ENCODE data around the gene FNBP1L. TPM values are rescaled to one million over a fixed set of nuclear protein-coding genes. Genes with fewer than 3 reads are reported as not detected.
"Not testable (repeated sequence)": the region's sequence is repeated elsewhere in the genome, so short reads cannot be mapped to it uniquely, and the experiment has no call there.

The FNBP1L gene
- polyA plus RNA-seq, 1 experiment: 5.5 TPM

DNA sequence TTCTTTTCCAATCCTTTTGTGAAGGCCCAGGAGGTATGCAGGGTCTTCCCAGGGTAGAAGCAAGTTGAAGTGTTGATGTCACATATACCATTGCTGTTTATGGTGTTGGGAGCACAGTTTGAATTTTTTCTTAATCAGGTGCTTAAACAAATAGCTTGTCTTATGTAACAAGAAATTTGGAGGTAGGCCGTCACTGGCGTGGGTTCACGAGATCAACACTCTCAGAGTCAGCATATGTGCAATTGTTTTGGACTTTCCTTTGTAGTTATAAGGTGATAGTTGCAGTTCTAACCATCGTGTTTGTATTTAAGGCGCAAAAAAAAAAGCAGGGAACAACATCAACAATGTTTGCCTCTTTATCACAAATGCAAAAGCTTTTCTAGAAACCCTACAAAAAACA is 13.3 kb downstream of the FNBP1L start:
- POLR2A ChIA-PET: no interaction called here
- TF ChIP-seq, protein P1, sequence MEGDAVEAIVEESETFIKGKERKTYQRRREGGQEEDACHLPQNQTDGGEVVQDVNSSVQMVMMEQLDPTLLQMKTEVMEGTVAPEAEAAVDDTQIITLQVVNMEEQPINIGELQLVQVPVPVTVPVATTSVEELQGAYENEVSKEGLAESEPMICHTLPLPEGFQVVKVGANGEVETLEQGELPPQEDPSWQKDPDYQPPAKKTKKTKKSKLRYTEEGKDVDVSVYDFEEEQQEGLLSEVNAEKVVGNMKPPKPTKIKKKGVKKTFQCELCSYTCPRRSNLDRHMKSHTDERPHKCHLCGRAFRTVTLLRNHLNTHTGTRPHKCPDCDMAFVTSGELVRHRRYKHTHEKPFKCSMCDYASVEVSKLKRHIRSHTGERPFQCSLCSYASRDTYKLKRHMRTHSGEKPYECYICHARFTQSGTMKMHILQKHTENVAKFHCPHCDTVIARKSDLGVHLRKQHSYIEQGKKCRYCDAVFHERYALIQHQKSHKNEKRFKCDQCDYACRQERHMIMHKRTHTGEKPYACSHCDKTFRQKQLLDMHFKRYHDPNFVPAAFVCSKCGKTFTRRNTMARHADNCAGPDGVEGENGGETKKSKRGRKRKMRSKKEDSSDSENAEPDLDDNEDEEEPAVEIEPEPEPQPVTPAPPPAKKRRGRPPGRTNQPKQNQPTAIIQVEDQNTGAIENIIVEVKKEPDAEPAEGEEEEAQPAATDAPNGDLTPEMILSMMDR (IDR thresholded peaks at IDR 0.05; ENCODE audit: insufficient read depth, low read depth, low read length): no peak
- H3K4me3 ChIP-seq (ENCODE audit: low read depth, low read length): no peak overlapping the region
- CTCF ChIA-PET: interaction anchor here (0.7 kb wide), 1 partner anchor 107 kb away, joined by 3 read pairs; no protein-coding TSS in a partner anchor
- no peaks in the 10 kb centered on the region for H3K27me3 ChIP-seq (ENCODE audit: control insufficient read depth, insufficient read depth, low read length)
- H3K36me3 ChIP-seq (ENCODE audit: control insufficient read depth, insufficient read depth, low read length): no peaks in the 10 kb centered on the region
- DNase-seq (ENCODE audit: low read depth): no peak

DNA sequence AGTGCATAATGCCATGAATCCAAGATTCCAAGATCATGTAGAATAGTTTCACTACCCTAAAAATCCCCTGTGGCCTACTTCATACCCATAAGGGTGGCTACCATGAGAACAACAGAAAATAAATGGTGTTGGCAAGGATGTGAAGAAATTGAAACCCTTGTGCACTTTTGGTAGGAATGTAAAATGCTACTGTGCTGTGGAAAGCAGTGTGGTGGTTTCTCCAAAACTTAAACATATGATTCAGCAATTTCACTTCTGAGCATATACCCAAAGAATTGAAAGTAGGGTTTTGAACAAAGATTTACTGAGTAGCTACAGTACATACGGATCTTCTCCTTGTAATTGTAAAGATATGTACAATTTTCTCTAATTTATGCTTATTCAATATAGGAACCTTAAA is 16.0 kb downstream of the FNBP1L start:
- POLR2A ChIA-PET: no interaction called here
- Histone ChIP-seq H3K4me3 (ENCODE audit: low read depth, low read length) (no peak overlapping the region), H3K27me3 (ENCODE audit: control insufficient read depth, insufficient read depth, low read length) (no peaks in the 10 kb centered on the region), H3K36me3 (ENCODE audit: control insufficient read depth, insufficient read depth, low read length) (no peaks in the 10 kb centered on the region)
- TF ChIP-seq, protein P1 (IDR thresholded peaks at IDR 0.05; ENCODE audit: insufficient read depth, low read depth, low read length): no peak
- CTCF ChIA-PET: interaction anchor here (0.8 kb wide), 1 partner anchor 18 kb away, joined by 3 read pairs; no protein-coding TSS in a partner anchor
- DNase-seq (ENCODE audit: low read depth): no peak

DNA sequence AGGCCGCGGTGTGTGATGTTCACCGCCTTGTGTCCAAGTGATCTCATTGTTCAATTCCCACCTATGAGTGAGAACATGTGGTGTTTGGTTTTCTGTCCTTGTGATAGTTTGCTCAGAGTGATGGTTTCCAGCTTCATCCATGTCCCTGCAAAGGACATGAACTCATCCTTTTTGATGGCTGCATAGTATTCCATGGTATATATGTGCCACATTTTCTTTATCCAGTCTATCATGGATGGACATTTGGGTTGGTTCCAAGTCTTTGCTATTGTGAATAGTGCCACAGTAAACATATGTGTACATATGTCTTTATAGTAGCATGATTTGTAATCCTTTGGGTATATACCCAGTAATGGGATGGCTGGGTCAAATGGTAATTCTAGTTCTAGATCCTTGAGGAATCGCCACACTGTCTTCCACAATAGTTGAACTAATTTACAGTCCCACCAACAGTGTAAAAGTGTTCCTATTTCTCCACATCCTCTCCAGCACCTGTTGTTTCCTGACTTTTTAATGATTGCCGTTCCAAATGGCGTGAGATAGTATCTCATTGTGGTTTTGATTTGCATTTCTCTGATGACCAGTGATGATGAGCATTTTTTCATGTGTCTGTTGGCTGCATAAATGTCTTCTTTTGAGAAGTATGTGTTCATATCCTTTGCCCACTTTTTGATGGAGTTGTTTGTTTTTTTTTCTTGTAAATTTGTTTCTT is 17.6 kb downstream of the FNBP1L start:
- CTCF ChIA-PET; H3K36me3 ChIP-seq (ENCODE audit: control insufficient read depth, insufficient read depth, low read length); H3K27me3 ChIP-seq (ENCODE audit: control insufficient read depth, insufficient read depth, low read length); POLR2A ChIA-PET; H3K4me3 ChIP-seq (ENCODE audit: low read depth, low read length); DNase-seq (ENCODE audit: low read depth): not testable (repeated sequence)

DNA sequence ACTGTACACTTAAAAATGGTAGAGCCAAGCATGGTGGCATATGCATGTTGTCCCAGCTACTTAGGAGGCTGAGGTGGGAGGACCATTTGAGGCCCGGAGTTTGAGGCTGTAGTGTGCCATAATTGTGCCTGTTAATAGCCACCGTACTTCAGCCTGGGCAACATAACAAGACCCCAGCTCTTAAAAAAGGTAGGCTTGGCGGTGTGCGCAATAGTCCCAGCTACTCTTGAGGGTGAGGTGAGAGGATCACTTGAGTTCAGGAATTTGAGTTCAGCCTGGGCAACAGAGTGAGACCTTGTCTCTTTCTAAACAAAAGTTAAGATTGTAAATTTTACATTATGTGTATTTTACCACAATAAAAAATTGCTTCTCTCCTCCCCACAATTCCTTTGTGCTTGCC is 19.7 kb downstream of the FNBP1L start:
- H3K4me3 ChIP-seq (ENCODE audit: low read depth, low read length): no peak overlapping the region
- POLR2A ChIA-PET: no interaction called here
- TF ChIP-seq, protein P1 (IDR thresholded peaks at IDR 0.05; ENCODE audit: insufficient read depth, low read depth, low read length): no peak

DNA sequence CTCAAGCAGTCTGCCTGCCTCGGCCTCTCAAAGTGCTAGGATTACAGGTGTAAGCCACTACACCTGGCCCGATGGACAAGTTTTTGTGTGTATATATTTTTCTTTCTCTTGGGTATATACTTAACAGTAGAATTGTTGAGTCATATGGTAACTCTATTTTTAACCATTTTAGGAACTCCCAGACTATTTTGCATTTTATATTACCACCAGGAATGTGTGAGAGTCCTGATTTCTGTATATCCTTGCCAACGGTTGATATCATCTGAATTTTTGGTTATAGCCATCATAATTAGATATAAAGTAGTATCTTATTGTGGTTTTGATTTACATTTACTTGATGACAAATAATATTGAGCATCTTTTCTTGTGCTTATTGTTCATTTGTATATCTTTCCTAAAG is 20.7 kb downstream of the FNBP1L start:
- Histone ChIP-seq H3K4me3 (ENCODE audit: low read depth, low read length) (no peak overlapping the region), H3K27me3 (ENCODE audit: control insufficient read depth, insufficient read depth, low read length) (no peaks in the 10 kb centered on the region), H3K36me3 (ENCODE audit: control insufficient read depth, insufficient read depth, low read length) (no peaks in the 10 kb centered on the region)
- ChIA-PET CTCF (no interaction called here), POLR2A (no interaction called here)
- no peak for DNase-seq (ENCODE audit: low read depth)
- TF ChIP-seq, protein P1 (IDR thresholded peaks at IDR 0.05; ENCODE audit: insufficient read depth, low read depth, low read length): no peak

More for the DNA sequence above, 19.7 kb downstream of the FNBP1L start:
- CTCF ChIA-PET: interaction anchor here (1.2 kb wide), 1 partner anchor 9 kb away, joined by 3 read pairs; no protein-coding TSS in a partner anchor
- no peaks in the 10 kb centered on the region for H3K27me3 ChIP-seq (ENCODE audit: control insufficient read depth, insufficient read depth, low read length)
- no peaks in the 10 kb centered on the region for H3K36me3 ChIP-seq (ENCODE audit: control insufficient read depth, insufficient read depth, low read length)
- DNase-seq (ENCODE audit: low read depth): no peak

DNA sequence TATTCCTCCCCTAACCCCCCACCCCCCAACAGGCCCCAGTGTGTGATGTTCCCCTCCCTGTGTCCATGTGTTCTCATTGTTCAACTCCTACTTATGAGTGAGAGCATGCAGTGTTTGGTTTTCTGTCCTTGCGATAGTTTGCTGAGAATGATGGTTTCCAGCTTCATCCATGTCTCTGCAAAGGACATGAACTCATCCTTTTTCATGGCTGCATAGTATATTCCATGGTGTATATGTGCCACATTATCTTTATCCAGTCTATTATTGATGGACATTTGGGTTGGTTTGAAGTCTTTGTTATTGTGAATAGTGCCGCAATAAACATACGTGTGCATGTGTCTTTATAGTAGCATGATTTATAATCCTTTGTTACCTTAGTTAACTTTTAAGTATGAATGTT is 21.3 kb downstream of the FNBP1L start:
- CTCF ChIA-PET: not testable (repeated sequence)

More for the DNA sequence above, 21.3 kb downstream of the FNBP1L start:
- H3K36me3 ChIP-seq (ENCODE audit: control insufficient read depth, insufficient read depth, low read length); DNase-seq (ENCODE audit: low read depth); H3K27me3 ChIP-seq (ENCODE audit: control insufficient read depth, insufficient read depth, low read length); H3K4me3 ChIP-seq (ENCODE audit: low read depth, low read length); POLR2A ChIA-PET: not testable (repeated sequence)

Measured in BJ (cell line).